ENCODE data around the gene ADAM10.

DNA sequence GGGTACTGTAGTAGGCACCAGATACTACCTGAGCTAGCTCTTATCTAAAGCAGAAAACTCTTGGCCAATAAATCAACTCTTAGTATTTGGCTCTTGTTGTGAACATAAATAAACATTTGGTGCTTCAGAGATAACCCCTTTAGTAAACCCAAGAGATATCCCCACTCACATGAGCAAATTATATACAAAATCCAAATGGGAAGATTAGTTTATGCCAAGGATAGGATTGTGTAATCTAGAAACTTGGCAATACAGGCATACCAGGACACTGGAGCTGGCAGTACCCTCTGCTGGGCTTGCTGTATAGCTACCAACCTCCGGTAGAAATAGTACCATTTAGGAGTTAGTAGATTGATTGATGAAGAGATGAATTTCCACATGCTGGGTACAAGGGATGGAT lies 190.7 kb downstream of the ADAM10 start:
- TF ChIP-seq, protein P1, sequence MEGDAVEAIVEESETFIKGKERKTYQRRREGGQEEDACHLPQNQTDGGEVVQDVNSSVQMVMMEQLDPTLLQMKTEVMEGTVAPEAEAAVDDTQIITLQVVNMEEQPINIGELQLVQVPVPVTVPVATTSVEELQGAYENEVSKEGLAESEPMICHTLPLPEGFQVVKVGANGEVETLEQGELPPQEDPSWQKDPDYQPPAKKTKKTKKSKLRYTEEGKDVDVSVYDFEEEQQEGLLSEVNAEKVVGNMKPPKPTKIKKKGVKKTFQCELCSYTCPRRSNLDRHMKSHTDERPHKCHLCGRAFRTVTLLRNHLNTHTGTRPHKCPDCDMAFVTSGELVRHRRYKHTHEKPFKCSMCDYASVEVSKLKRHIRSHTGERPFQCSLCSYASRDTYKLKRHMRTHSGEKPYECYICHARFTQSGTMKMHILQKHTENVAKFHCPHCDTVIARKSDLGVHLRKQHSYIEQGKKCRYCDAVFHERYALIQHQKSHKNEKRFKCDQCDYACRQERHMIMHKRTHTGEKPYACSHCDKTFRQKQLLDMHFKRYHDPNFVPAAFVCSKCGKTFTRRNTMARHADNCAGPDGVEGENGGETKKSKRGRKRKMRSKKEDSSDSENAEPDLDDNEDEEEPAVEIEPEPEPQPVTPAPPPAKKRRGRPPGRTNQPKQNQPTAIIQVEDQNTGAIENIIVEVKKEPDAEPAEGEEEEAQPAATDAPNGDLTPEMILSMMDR (IDR thresholded peaks at IDR 0.05): no peak
- no peak for TF ChIP-seq POLR2AphosphoS5 (IDR thresholded peaks at IDR 0.05)
- TF ChIP-seq EP300 (IDR thresholded peaks at IDR 0.05): no peak

All from stomach (tissue), 4 donors.